K562 (cell line): ENCODE data around the gene SLC6A16. TPM values are rescaled to one million over a fixed set of nuclear protein-coding genes. Genes with fewer than 3 reads are reported as not detected.

Source experiments
- ATAC-seq: fragments of 200-7000 bp; cut with Tn5 transposase; 3 replicates; pipeline ENCODE4 v1.9.1; 2020; ENCODE audit warnings: moderate library complexity
- BruUV-seq: library from RNA; stranded (reverse); fragments of 400-500 nt; replicated peaks from 2 replicates; lab custom pipeline; 2021; lab: Mats Ljungman, UMichigan
- CTCF ChIA-PET: fragments of 300-600 bp; formaldehyde crosslinking; extraction: SDS; loops from one replicate; lab custom pipeline; 2021; ENCODE audit warnings: low intra/inter-chr PET ratio; lab: Yijun Ruan, JAX
- POLR2A ChIA-PET: fragments of 300-600, 350-650 bp; sonication (Branson Sonifier 250); formaldehyde crosslinking; extraction: SDS; loops from one replicate; lab custom pipeline; 2021; ENCODE audit warnings: antibody characterized with exemption, inconsistent platforms; lab: Yijun Ruan, JAX
- DNase-seq, 4 experiments: peaks; one replicate each; pipeline versions ENCODE4 v3.0.0 to v3.0.0-alpha.2; 2011 to 2018; ENCODE audit warnings: low spot score in 3 of 4, mixed read lengths in 3 of 4; ENCODE audit errors: extremely low read depth in 1 of 4
- FAIRE-seq: peaks from 2 replicates; lab custom pipeline; 2011; peaks lifted over from hg19 to GRCh38; lab: Jason Lieb, UNC
- H2AFZ ChIP-seq: 2 replicates; pipeline ENCODE4 v1.6.0; 2011; ENCODE audit warnings: low read depth, low read length, control low read depth, inconsistent platforms
- H3K27ac ChIP-seq: fragments of 200-600 bp; 3 replicates; pipeline ENCODE4 v1.8.0; 2011; ENCODE audit warnings: low read depth, mild to moderate bottlenecking, control low read depth, inconsistent platforms, low read length, moderate library complexity, mixed read lengths; ENCODE audit errors: extremely low read depth
- H3K27me3 ChIP-seq, 2 experiments: fragments of 300-600 bp in 1 of 2; 2 replicates in 1 of 2; 3 replicates in 1 of 2; pipeline versions ENCODE4 v1.6.0 to v1.8.0; 2011; ENCODE audit warnings: inconsistent platforms in 2 of 2, low read length in 2 of 2, mild to moderate bottlenecking in 1 of 2, mixed read lengths in 1 of 2, moderate library complexity in 1 of 2; ENCODE audit not compliant: control insufficient read depth in 2 of 2, insufficient read depth in 2 of 2
- H3K36me3 ChIP-seq: fragments of 300-600 bp; 3 replicates; pipeline ENCODE4 v1.8.0; 2011; ENCODE audit warnings: mild to moderate bottlenecking, low read length, inconsistent platforms; ENCODE audit not compliant: control insufficient read depth, insufficient read depth
- H3K4me1 ChIP-seq, 2 experiments: fragments of 200-600 bp in 1 of 2; replicated peaks in 1 of 2; 2 replicates in 1 of 2; 3 replicates in 1 of 2; pipeline versions ENCODE4 v1.5.1 to v1.8.0; 2011; ENCODE audit warnings: inconsistent platforms in 2 of 2, low read length in 2 of 2, mild to moderate bottlenecking in 1 of 2, mixed read lengths in 1 of 2, moderate library complexity in 1 of 2; ENCODE audit not compliant: control insufficient read depth in 2 of 2, insufficient read depth in 2 of 2
- H3K4me2 ChIP-seq: 2 replicates; pipeline ENCODE4 v1.6.1; 2011; ENCODE audit warnings: low read length, control low read depth, inconsistent platforms, mixed read lengths; ENCODE audit not compliant: insufficient read depth
- H3K4me3 ChIP-seq: fragments of 200-600 bp; sonication (generic), shearing (Covaris generic); 2 replicates; pipeline ENCODE4 v1.5.1; 2016; ENCODE audit warnings: control low read depth, inconsistent platforms
- H3K79me2 ChIP-seq: fragments of 200-600 bp; 3 replicates; pipeline ENCODE4 v1.8.0; 2011; ENCODE audit warnings: low read length, inconsistent platforms; ENCODE audit not compliant: control insufficient read depth, insufficient read depth
- H3K9ac ChIP-seq, 2 experiments: 2 replicates each; pipeline versions ENCODE4 v1.6.0 to v1.6.1; 2011; ENCODE audit warnings: low read depth in 2 of 2, low read length in 2 of 2, control low read depth in 1 of 2, inconsistent platforms in 1 of 2, mild to moderate bottlenecking in 1 of 2, mixed read lengths in 1 of 2; ENCODE audit not compliant: insufficient read depth in 1 of 2
- H3K9me1 ChIP-seq: one replicate; pipeline ENCODE4 v1.6.0; 2011; ENCODE audit warnings: inconsistent platforms, mild to moderate bottlenecking, low read length, moderate library complexity; ENCODE audit not compliant: control insufficient read depth, insufficient read depth
- H3K9me3 ChIP-seq: replicated peaks from 2 replicates; pipeline ENCODE4 v1.5.1; 2011; ENCODE audit warnings: low read depth, low read length, inconsistent platforms; ENCODE audit not compliant: control insufficient read depth, insufficient read depth
- H4K20me1 ChIP-seq: replicated peaks from 2 replicates; pipeline ENCODE4 v1.6.1; 2011; ENCODE audit warnings: low read length, inconsistent platforms, mixed read lengths; ENCODE audit not compliant: control insufficient read depth, insufficient read depth
- CTBP1 ChIP-seq: fragments of 450-650 bp; IDR thresholded peaks from 2 replicates; pipeline ENCODE4 v1.6.1; 2016; ENCODE audit warnings: borderline replicate concordance
- EHMT2 ChIP-seq: fragments of 450-650 bp; IDR thresholded peaks from 2 replicates; pipeline ENCODE4 v1.6.1; 2018; ENCODE audit warnings: antibody characterized with exemption
- GATAD2B ChIP-seq: fragments of 450-650 bp; IDR thresholded peaks from 2 replicates; pipeline ENCODE4 v1.6.1; 2017; ENCODE audit warnings: mild to moderate bottlenecking, borderline replicate concordance
- GTF2F1 ChIP-seq: IDR thresholded peaks from 2 replicates; pipeline ENCODE4 v1.6.1; 2011; ENCODE audit warnings: low read depth, low read length, improper control_type of control experiment
- HDAC2 ChIP-seq: fragments of 450-650 bp; IDR thresholded peaks from 2 replicates; pipeline ENCODE4 v1.6.1; 2016; ENCODE audit warnings: mild to moderate bottlenecking
- LARP7 ChIP-seq: fragments of 450-650 bp; IDR thresholded peaks from 2 replicates; pipeline ENCODE4 v1.6.1; 2016
- MLX ChIP-seq, 2 experiments: fragments of 450-650 bp in 1 of 2; sonication (generic) in 1 of 2; formaldehyde crosslinking; conservative IDR thresholded peaks; 2 replicates each; pipeline versions ENCODE4 v1.4.0 to v1.8.1; 2020 to 2022; ENCODE audit warnings: mild to moderate bottlenecking in 1 of 2, missing genetic modification reagents in 1 of 2
- NFATC3 ChIP-seq: fragments of 450-650 bp; IDR thresholded peaks from 2 replicates; pipeline ENCODE4 v1.6.1; 2017; ENCODE audit warnings: mild to moderate bottlenecking
- NFE2 ChIP-seq: IDR thresholded peaks from 2 replicates; pipeline ENCODE4 v1.6.1; 2014; ENCODE audit warnings: antibody characterized with exemption, low read depth
- PHF21A ChIP-seq: fragments of 450-650 bp; IDR thresholded peaks from 2 replicates; pipeline ENCODE4 v1.6.1; 2017; ENCODE audit warnings: low read depth, borderline replicate concordance
- PHF8 ChIP-seq: fragments of 200-600 bp; sonication (generic); IDR thresholded peaks from 2 replicates; pipeline ENCODE4 v1.6.1; 2012; ENCODE audit warnings: mixed run types, mild to moderate bottlenecking, inconsistent platforms, low read length, moderate library complexity, borderline replicate concordance
- SREBF2 ChIP-seq: sonication (generic); formaldehyde crosslinking; IDR thresholded peaks from 2 replicates; pipeline ENCODE4 v1.4.0; 2020; ENCODE audit warnings: mild to moderate bottlenecking, missing genetic modification reagents
- SRF ChIP-seq, 2 experiments: fragments of 250-450, 450-650 bp in 1 of 2; sonication (Bioruptor Pico) in 1 of 2; sonication (generic) in 1 of 2; formaldehyde crosslinking; IDR thresholded peaks; 2 replicates each; pipeline versions ENCODE4 v1.5.0 to v1.5.1; 2020 to 2022; ENCODE audit warnings: mild to moderate bottlenecking in 1 of 2, missing genetic modification reagents in 1 of 2
- TRIM28 ChIP-seq: fragments of 450-650 bp; IDR thresholded peaks from 2 replicates; pipeline ENCODE4 v1.6.1; 2017
- UBTF ChIP-seq, 2 experiments: IDR thresholded peaks; 2 replicates each; pipeline ENCODE4 v1.6.1; 2012; ENCODE audit warnings: improper control_type of control experiment in 2 of 2, low read depth in 2 of 2, low read length in 2 of 2, borderline replicate concordance in 1 of 2
- ZNF174 ChIP-seq: fragments of 250-450 bp; sonication (Bioruptor Pico); IDR thresholded peaks from 2 replicates; pipeline ENCODE4 v1.4.0; 2020; ENCODE audit warnings: mild to moderate bottlenecking
- ZNF561 ChIP-seq: fragments of 450-650 bp; formaldehyde crosslinking; conservative IDR thresholded peaks from 2 replicates; pipeline ENCODE4 v1.4.0; 2020; ENCODE audit warnings: mild to moderate bottlenecking, moderate library complexity
- ZNF717 ChIP-seq: fragments of 250-450 bp; sonication (Bioruptor Pico); IDR thresholded peaks from 2 replicates; pipeline ENCODE4 v1.5.0; 2021
- WGBS: fragments of 100-300 bp; shearing (Covaris generic); methylation state at CpG from one replicate; pipeline ENCODE4 v1.1.6; 2016; ENCODE audit warnings: low coverage, mixed read lengths; ENCODE audit not compliant: insufficient coverage; ENCODE audit errors: missing lambda C conversion rate; 5-methylcytosine and 5-hydroxymethylcytosine counted together
- in situ Hi-C: fragments of 300-500 bp; cut with MboI; formaldehyde crosslinking; loops from 4 replicates; pipeline ENCODE4 v1.15.0; 2018; ENCODE audit warnings: inconsistent platforms, mixed read lengths
- intact Hi-C: fragments of 100-400 bp; cut with micrococcal nuclease; formaldehyde crosslinking; loops from 2 replicates; pipeline ENCODE4 v1.14.2; 2022
- polyA plus RNA-seq, 8 experiments: library from polyadenylated mRNA; depleted of rRNA in 4 of 8; stranded (reverse) in 5 of 8; unstranded in 3 of 8; fragments of >200 nt; fragmentation: Nextera tagmentation in 2 of 8; fragmentation: Illumina TruSeq in 1 of 8; extraction: Ambion mirVana in 2 of 8; extraction: Trizol in 1 of 8; gene quantifications; 2 replicates each; pipeline versions ENCODE4 v1.2.1 to v1.2.3, GENCODE V29; 2011 to 2014; ENCODE audit warnings: inconsistent platforms in 1 of 8, missing spikeins in 1 of 8
- total RNA-seq, 7 experiments: library from RNA; depleted of rRNA in 6 of 7; stranded (reverse); fragments of >200 nt in 6 of 7; fragmentation: Illumina TruSeq in 2 of 7; extraction: Trizol in 2 of 7; gene quantifications; 2 replicates each; pipeline versions ENCODE4 v1.2.1 to v1.2.3, GENCODE V29; 2011 to 2021; ENCODE audit warnings: low replicate concordance in 1 of 7

The SLC6A16 gene
- total and polyA plus RNA-seq, 9 of the 15 experiments (the other 6 are each of a cell fraction or from before 2014, with no cell fraction given), result 0.05 to 0.95 (median 0.36) TPM

GRCh38 chr19:49362929-49363267 is 37.9 kb upstream of the SLC6A16 start:
- Histone ChIP-seq H3K4me2 (peak overlapping the region; percentile 76), H3K4me1 (peaks cover 14 to 52% of the 10 kb centered on the region in 2 experiments), H3K4me3 (peak overlapping the region; percentile 59), H3K9me1 (no peaks in the 10 kb centered on the region), H3K36me3 (peaks cover 8% of the 10 kb centered on the region; the same call in 1 of the 3 replicates), H3K79me2 (peaks cover 7% of the 10 kb centered on the region; the same call in 1 of the 3 replicates), H3K27me3 (no peaks in the 10 kb centered on the region), H4K20me1 (no peaks in the 10 kb centered on the region), H3K9ac (peak overlapping the region; percentile 74 to 88), H2AFZ (peak overlapping the region; percentile 83), H3K27ac (peak overlapping the region; percentile 77), H3K9me3 (no peaks in the 10 kb centered on the region)
- POLR2A ChIA-PET, result interaction anchor here (0.6 to 1.3 kb wide), 6 partner anchors 14 to 716 kb away, joined by 3 to 5 read pairs (median 3); partner anchors contain the start of genes ALDH16A1 and PIH1D1
- no TSS peak for BruUV-seq
- WGBS, result 1% methylated on average over 12 of the region's 14 CpGs
- no peak for FAIRE-seq
- intact Hi-C loops, result no loop called here
- DNase-seq, result peak in 1 of 4 experiments; percentile 30
- in situ Hi-C loops, result no loop called here
- no peak for ATAC-seq
- CTCF ChIA-PET, result interaction anchor here (0.6 to 0.7 kb wide), 2 partner anchors 56 to 67 kb away, joined by 3 to 4 read pairs; no protein-coding TSS in a partner anchor
- TF ChIP-seq HDAC2, result 0 out of 2 replicates have a peak, but pooled peaks have one; percentile 13
- TF ChIP-seq ZNF561 (CRISPR knock-in tag), result no peak
- no peak for TF ChIP-seq TRIM28
- no peak for TF ChIP-seq ZNF174 (CRISPR knock-in tag)
- peak; percentile 22; the same call in 1 of the 2 replicates for TF ChIP-seq PHF8
- TF ChIP-seq GATAD2B, result no peak
- TF ChIP-seq NFE2, result no peak
- TF ChIP-seq NFATC3, result no peak
- TF ChIP-seq LARP7, result peak; percentile 15; the same call in 1 of the 2 replicates
- TF ChIP-seq GTF2F1, result no peak
- no peak for TF ChIP-seq ZNF717
- TF ChIP-seq SREBF2 (CRISPR knock-in tag), result no peak
- TF ChIP-seq MLX (CRISPR knock-in tag; conservative IDR thresholded peaks at IDR 0.05), result no peak
- TF ChIP-seq UBTF (IDR thresholded peaks at IDR 0.05; ENCODE audit: borderline replicate concordance in 1 of 2, low read depth in 2 of 2, low read length in 2 of 2), result 0 out of 4 replicates have a peak, but pooled peaks of 1 of the 2 experiments have one; percentile 14
- no peak for TF ChIP-seq SRF (CRISPR knock-in tag; IDR thresholded peaks at IDR 0.05)
- no peak for TF ChIP-seq EHMT2
- 0 out of 2 replicates have a peak, but pooled peaks have one; percentile 32 for TF ChIP-seq PHF21A
- no peak for TF ChIP-seq CTBP1
